Stimulated activated naive CD8-positive, alpha-beta T cell treated with anti-CD3 and anti-CD28 coated beads, Interleukin-15, amount 100 ng/mL, for 72 hours (primary cell): ENCODE measurements around the gene HPX.
A peak's percentile ranks its signal among the peaks of the same experiment; 100 is the strongest.

Experiments used
- ATAC-seq: fragments of 150-1000 bp; cut with Tn5 transposase; 2 replicates; pipeline ENCODE4 v1.10.0; 2021; ENCODE audit warnings: mild to moderate bottlenecking, moderate library complexity
- DNase-seq, 2 donors: peaks; one replicate each; pipeline ENCODE4 v3.0.0; 2021 to 2022
- H3K27ac Mint-ChIP-seq, 2 donors: one replicate each; pipeline ENCODE4 v1.8.0; 2022; ENCODE audit warnings: mild to moderate bottlenecking in 2 of 2, mixed read lengths in 2 of 2, moderate library complexity in 2 of 2
- H3K27me3 Mint-ChIP-seq: one replicate; pipeline ENCODE4 v1.8.0; 2022; ENCODE audit warnings: mixed read lengths
- H3K4me1 Mint-ChIP-seq: one replicate; pipeline ENCODE4 v1.8.0; 2022; ENCODE audit warnings: mild to moderate bottlenecking, mixed read lengths
- H3K4me3 Mint-ChIP-seq, 2 donors: one replicate each; pipeline ENCODE4 v1.8.0; 2022; ENCODE audit warnings: mild to moderate bottlenecking in 2 of 2, mixed read lengths in 2 of 2, moderate library complexity in 1 of 2
- H3K9me3 Mint-ChIP-seq, 2 donors: one replicate each; pipeline ENCODE4 v1.8.0; 2022; ENCODE audit warnings: mixed read lengths in 2 of 2

The HPX gene

DNA sequence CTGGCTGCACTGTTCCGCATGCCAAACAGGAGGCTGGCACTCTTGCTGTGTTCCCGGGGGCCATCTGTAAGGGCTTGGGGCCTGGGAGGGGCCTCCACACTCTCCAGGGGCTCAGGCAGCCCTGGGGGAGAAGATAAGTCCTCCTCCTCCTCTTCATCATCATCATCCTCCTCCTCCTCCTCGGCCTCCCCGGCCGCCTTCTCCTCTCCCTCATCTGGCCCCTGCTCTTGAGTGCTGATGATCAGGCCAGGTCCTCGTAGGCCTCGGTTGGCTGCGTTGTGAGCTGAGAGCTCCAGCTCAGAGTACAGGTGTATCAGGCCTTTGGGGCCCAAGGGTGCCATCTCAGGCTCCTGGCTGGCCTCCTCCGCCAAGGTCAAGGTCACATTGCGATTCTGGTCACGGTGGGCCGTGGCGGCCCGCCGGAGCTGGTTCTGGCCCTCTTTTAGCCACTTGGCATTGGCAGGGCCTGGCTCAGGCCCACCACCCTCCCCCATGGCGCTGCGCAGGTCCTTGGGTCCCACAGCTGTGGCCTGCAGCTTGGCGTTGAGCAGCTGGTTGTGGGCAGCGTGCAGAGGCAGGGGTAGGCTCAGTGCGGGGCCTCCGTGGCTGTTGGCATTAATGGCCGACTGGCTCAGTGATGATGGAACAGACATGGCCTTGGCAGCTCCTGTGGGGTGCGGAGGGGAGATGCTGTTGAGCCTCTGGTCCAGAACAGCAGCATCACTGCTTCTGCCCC is 29.9 kb downstream of the HPX start:
- no peak for ATAC-seq
- Mint-ChIP-seq H3K4me1 (peaks cover 50% of the 10 kb centered on the region), H3K4me3 (no peak overlapping the region), H3K27me3 (no peaks in the 10 kb centered on the region), H3K27ac (peak overlapping the region in 1 of 2 donors; percentile 92), H3K9me3 (no peaks in the 10 kb centered on the region)
- DNase-seq, result no peak

- Mint-ChIP-seq H3K27ac (peak overlapping the region in 1 of 2 donors; percentile 19), H3K9me3 (no peaks in the 10 kb centered on the region), H3K27me3 (no peaks in the 10 kb centered on the region), H3K4me1 (peaks cover 89% of the 10 kb centered on the region), H3K4me3 (no peak overlapping the region)
- no peak for DNase-seq
- no peak for ATAC-seq
Observed at GRCh38 chr11:6406370-6406769, 34.4 kb downstream of the HPX start.

GRCh38 chr11:6405846-6406245 is 34.9 kb downstream of the HPX start:
- Mint-ChIP-seq H3K27me3 (no peaks in the 10 kb centered on the region), H3K27ac (no peak overlapping the region), H3K4me3 (no peak overlapping the region), H3K9me3 (no peaks in the 10 kb centered on the region), H3K4me1 (peaks cover 89% of the 10 kb centered on the region)
- ATAC-seq, result no peak
- DNase-seq, result no peak

GRCh38 chr11:6405052-6405667 is 35.6 kb downstream of the HPX start:
- no peaks in the 10 kb centered on the region for H3K9me3 Mint-ChIP-seq
- no peak for ATAC-seq
- H3K27me3 Mint-ChIP-seq, result no peaks in the 10 kb centered on the region
- H3K4me3 Mint-ChIP-seq, result peak overlapping the region in 1 of 2 donors; percentile 15
- no peak overlapping the region for H3K27ac Mint-ChIP-seq
- H3K4me1 Mint-ChIP-seq, result peaks cover 91% of the 10 kb centered on the region
- no peak for DNase-seq

- ATAC-seq (peak; percentile 47), DNase-seq (peak in 1 of 2 donors; percentile 29)
- Mint-ChIP-seq H3K27me3 (no peaks in the 10 kb centered on the region), H3K4me1 (peaks cover 89% of the 10 kb centered on the region), H3K9me3 (no peaks in the 10 kb centered on the region), H3K27ac (no peak overlapping the region), H3K4me3 (peak overlapping the region; percentile 5 to 44)
Observed at GRCh38 chr11:6404342-6405051, 36.3 kb downstream of the HPX start.

DNA sequence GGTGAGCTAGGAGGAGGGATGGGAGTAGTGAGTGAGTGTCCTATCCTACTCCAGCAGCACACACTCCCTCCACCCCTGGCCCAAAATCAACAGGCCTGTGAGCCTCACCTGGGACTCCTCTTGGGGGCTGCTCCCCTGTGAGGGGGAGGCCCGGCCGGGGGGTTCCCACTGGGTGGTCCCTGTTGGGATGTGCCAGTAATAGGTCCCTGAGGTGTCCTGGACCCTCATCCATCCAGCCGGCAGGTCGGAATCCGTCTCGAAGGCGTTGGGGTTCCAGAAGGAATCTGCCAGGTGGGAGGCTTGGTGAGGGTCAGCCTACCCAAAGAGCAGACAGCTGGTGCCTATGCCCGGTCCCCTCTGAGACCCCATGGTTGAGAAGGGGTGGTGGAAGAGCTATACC is 37.2 kb downstream of the HPX start:
- H3K27me3 Mint-ChIP-seq, result no peaks in the 10 kb centered on the region
- peak overlapping the region; percentile 33 to 84 for H3K4me3 Mint-ChIP-seq
- peaks cover 91% of the 10 kb centered on the region for H3K4me1 Mint-ChIP-seq
- no peak overlapping the region for H3K27ac Mint-ChIP-seq
- DNase-seq, result no peak
- no peak for ATAC-seq
- H3K9me3 Mint-ChIP-seq, result no peaks in the 10 kb centered on the region

DNA sequence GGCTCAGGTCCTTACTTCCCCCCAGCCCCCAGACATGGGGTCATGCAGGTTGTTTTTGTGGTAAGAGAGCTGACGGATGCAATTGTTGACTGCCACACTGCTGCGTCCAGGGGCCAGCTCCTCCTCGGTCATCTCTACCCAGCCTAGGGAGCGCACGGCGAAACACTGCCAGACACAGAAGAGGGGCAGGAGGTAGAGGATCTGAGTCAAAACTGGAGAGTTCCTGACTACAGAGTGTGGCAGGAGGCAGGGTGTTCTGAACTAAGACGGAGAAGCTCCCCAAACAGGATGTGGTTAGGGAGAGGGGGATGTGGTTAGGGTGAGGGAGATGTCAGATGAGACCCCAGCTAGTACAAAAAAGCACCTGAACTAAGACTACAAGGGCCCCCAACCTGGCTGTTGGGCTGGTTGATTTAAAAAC is 38.2 kb downstream of the HPX start:
- ATAC-seq (peak; percentile 91), DNase-seq (peak; percentile 73 to 86)
- Mint-ChIP-seq H3K27me3 (no peaks in the 10 kb centered on the region), H3K4me3 (peak overlapping the region; percentile 84 to 87), H3K4me1 (peaks cover 82% of the 10 kb centered on the region), H3K27ac (peak overlapping the region; percentile 94 to 95), H3K9me3 (no peaks in the 10 kb centered on the region)

DNA sequence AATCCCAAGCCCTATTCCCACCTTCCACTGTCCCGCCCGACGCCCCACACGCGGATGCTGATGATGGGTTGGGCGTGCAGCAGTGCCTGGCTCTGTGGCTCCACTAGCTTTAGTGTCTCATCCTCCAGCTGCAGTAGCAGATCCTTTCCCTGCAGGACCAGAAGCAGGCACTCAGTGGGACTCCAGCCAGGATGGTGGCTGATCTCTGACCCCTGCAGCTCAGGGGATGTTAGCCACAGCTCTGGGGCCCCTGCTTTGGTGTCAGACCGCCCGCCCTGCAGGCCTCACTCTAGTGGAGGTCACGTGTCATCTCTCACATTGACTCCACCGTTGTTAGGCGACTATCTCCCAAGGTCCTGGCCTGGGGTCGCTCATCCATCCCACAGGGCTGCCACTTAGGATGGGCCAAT is 38.7 kb downstream of the HPX start:
- peak; percentile 65 for ATAC-seq
- H3K4me3 Mint-ChIP-seq, result peak overlapping the region; percentile 84 to 87
- peak overlapping the region; percentile 94 to 95 for H3K27ac Mint-ChIP-seq
- H3K27me3 Mint-ChIP-seq, result no peaks in the 10 kb centered on the region
- DNase-seq, result peak; percentile 42 to 59
- H3K9me3 Mint-ChIP-seq, result no peaks in the 10 kb centered on the region
- H3K4me1 Mint-ChIP-seq, result peaks cover 79% of the 10 kb centered on the region

DNA sequence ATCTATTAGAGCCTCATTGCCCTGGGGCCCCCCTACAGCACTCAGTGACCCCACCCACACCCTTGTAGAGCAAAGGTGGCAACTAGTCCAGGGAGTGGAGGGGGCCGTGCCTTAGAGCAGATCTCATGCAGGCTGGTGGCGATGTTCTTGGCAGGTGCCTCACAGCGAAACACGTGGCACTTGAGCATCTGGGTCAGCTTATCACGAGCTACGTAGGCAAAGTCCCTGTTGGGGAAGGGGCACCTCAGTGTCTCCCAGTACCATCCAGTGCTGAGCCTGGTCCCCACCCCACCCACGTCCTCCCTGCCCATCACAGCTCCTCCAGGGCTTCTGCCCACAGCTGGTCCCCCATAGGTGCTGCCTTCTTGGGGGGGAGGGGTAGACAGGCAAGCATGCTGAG is 39.3 kb downstream of the HPX start:
- Mint-ChIP-seq H3K27ac (peak overlapping the region in 1 of 2 donors; percentile 44), H3K4me1 (peaks cover 79% of the 10 kb centered on the region), H3K9me3 (no peaks in the 10 kb centered on the region), H3K4me3 (no peak overlapping the region), H3K27me3 (no peaks in the 10 kb centered on the region)
- ATAC-seq (no peak), DNase-seq (no peak)

DNA sequence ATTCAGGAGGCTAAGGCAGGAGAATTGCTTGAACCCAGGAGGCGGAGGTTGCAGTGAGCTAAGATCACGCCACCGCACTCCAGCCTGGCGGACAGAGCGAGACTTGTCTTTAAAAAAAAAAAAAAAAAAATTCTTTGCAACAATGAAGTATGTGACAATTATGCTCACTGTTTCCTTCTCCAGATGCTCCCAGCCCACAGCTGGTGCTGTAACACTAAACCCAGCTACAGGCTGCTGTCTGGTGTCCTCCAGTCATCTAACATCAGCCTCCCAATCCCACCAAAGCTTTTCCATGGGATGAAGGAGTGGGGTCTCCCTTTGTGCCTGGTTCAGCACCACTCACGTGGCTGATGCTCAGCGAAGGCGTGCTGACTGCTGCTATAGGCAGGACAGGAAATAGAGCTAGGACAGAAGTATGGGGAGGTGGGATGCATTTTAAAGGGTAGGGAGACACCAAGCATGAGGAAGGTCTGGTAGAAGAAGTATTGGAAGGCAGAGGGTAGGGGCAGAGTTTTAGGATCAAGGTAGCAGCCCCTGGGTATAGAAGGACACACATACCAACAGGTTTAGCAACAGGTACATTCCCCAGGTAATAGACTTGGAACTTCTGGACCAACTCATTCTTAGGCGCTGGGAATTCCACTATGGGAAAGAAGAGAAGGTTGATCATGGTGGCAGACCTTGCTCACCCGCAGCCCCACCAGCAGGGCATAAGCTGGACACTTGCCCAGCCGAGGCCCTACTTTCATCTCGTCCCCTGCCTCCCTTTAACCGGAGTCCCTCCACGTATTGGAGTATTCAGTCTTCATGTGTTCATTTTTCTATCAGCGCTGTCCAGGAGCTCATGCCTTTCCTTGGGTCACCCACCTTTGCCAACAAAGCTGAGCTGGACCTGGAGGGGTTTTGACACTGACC is 40.1 kb downstream of the HPX start:
- Mint-ChIP-seq H3K4me1 (peaks cover 79% of the 10 kb centered on the region), H3K9me3 (no peaks in the 10 kb centered on the region), H3K27ac (peak overlapping the region in 1 of 2 donors; percentile 13), H3K27me3 (no peaks in the 10 kb centered on the region), H3K4me3 (no peak overlapping the region)
- no peak for ATAC-seq
- no peak for DNase-seq

- H3K4me1 Mint-ChIP-seq, result peaks cover 79% of the 10 kb centered on the region
- H3K27ac Mint-ChIP-seq, result no peak overlapping the region
- no peak for ATAC-seq
- no peaks in the 10 kb centered on the region for H3K9me3 Mint-ChIP-seq
- H3K4me3 Mint-ChIP-seq, result no peak overlapping the region
- DNase-seq, result no peak
- no peaks in the 10 kb centered on the region for H3K27me3 Mint-ChIP-seq
Observed at GRCh38 chr11:6397636-6398035, 43.2 kb downstream of the HPX start.

- Mint-ChIP-seq H3K27ac (no peak overlapping the region), H3K4me1 (peaks cover 78% of the 10 kb centered on the region)
Observed at GRCh38 chr11:6397156-6397555, 43.6 kb downstream of the HPX start.

GRCh38 chr11:6395470-6396060 is 45.2 kb downstream of the HPX start:
- H3K4me1 Mint-ChIP-seq, result peaks cover 78% of the 10 kb centered on the region
- no peak overlapping the region for H3K4me3 Mint-ChIP-seq
- no peaks in the 10 kb centered on the region for H3K9me3 Mint-ChIP-seq
- DNase-seq (no peak), ATAC-seq (no peak)
- no peaks in the 10 kb centered on the region for H3K27me3 Mint-ChIP-seq
- H3K27ac Mint-ChIP-seq, result peak overlapping the region in 1 of 2 donors; percentile 50

More at GRCh38 chr11:6397156-6397555, 43.6 kb downstream of the HPX start:
- no peaks in the 10 kb centered on the region for H3K27me3 Mint-ChIP-seq
- no peak overlapping the region for H3K4me3 Mint-ChIP-seq
- no peak for DNase-seq
- H3K9me3 Mint-ChIP-seq, result no peaks in the 10 kb centered on the region
- no peak for ATAC-seq

GRCh38 chr11:6393989-6394670 is 46.7 kb downstream of the HPX start:
- ATAC-seq, result no peak
- no peaks in the 10 kb centered on the region for H3K27me3 Mint-ChIP-seq
- no peak overlapping the region for H3K4me3 Mint-ChIP-seq
- H3K4me1 Mint-ChIP-seq, result peaks cover 80% of the 10 kb centered on the region
- no peak overlapping the region for H3K27ac Mint-ChIP-seq
- DNase-seq, result no peak
- H3K9me3 Mint-ChIP-seq, result no peaks in the 10 kb centered on the region
